Neural progenitor cell (in vitro differentiated cells): ENCODE data around the gene PIGQ.

Experiments used
- CTCF ChIP-seq: fragments of 200-600 bp; sonication (generic); IDR thresholded peaks from 2 replicates; pipeline ENCODE4 v1.5.1; 2017; ENCODE audit warnings: antibody characterized with exemption, mild to moderate bottlenecking
- EZH2 ChIP-seq: fragments of 200-600 bp; sonication (generic); IDR thresholded peaks from 2 replicates; pipeline ENCODE4 v1.6.1; 2017; ENCODE audit warnings: antibody characterized with exemption, mild to moderate bottlenecking, moderate library complexity

- TF ChIP-seq CTCF (no peak), EZH2 (peak; percentile 82)
These were observed 8.9 kb upstream of the PIGQ start for GRCh38 chr16:560701-561412.
